GM12873 (cell line): ENCODE data around the gene BDP1.

ENCODE experiments used
- CTCF ChIP-seq: IDR thresholded peaks from 2 replicates; pipeline ENCODE4 v1.5.1; 2012; ENCODE audit warnings: low read depth, mild to moderate bottlenecking, moderate library complexity, low read length, control low read depth; ENCODE audit not compliant: insufficient read depth; ENCODE audit errors: missing control alignments

BDP1 gene

GRCh38 chr5:71586941-71587765 is 131.7 kb downstream of the BDP1 start, which contains the start of gene MCCC2:
Gene MCCC2, plus strand, starts transcription at chr5:71587340. Its CDS starts 86 bp downstream, at chr5:71587426.
- no peak for TF ChIP-seq CTCF

- no peak for TF ChIP-seq CTCF
Measured at GRCh38 chr5:71587766-71588532, 132.5 kb downstream of the BDP1 start.

- no peak for TF ChIP-seq CTCF
Measured at GRCh38 chr5:71588533-71588885, 133.1 kb downstream of the BDP1 start.

- no peak for TF ChIP-seq CTCF
Measured at GRCh38 chr5:71589903-71590302, 134.5 kb downstream of the BDP1 start.

- no peak for TF ChIP-seq CTCF
Measured at GRCh38 chr5:71591100-71591499, 135.6 kb downstream of the BDP1 start.

- TF ChIP-seq CTCF, result no peak
Measured at GRCh38 chr5:71596169-71596568, 140.7 kb downstream of the BDP1 start.

GRCh38 chr5:71597001-71597400 is 141.6 kb downstream of the BDP1 start:
- no peak for TF ChIP-seq CTCF
